ENCODE results near the gene SLITRK3.
"Not testable (repeated sequence)": the region's sequence is repeated elsewhere in the genome, so short reads cannot be mapped to it uniquely, and the experiment has no call there.

SLITRK3 gene

GRCh38 chr3:165159760-165160421, 36.3 kb downstream of the SLITRK3 start:
- TF ChIP-seq CTCF (conservative IDR thresholded peaks at IDR 0.05; ENCODE audit: low read depth, low read length), result no peak
- DNase-seq (ENCODE audit: low read depth), result no peak
- H3K4me3 ChIP-seq (ENCODE audit: low read length), result no peak overlapping the region

GRCh38 chr3:165158011-165158410, 38.2 kb downstream of the SLITRK3 start:
- no peak for TF ChIP-seq CTCF (conservative IDR thresholded peaks at IDR 0.05; ENCODE audit: low read depth, low read length)
- H3K4me3 ChIP-seq (ENCODE audit: low read length), result no peak overlapping the region
- DNase-seq (ENCODE audit: low read depth), result no peak

- TF ChIP-seq CTCF (conservative IDR thresholded peaks at IDR 0.05; ENCODE audit: low read depth, low read length), result no peak
- no peak for DNase-seq (ENCODE audit: low read depth)
- no peak overlapping the region for H3K4me3 ChIP-seq (ENCODE audit: low read length)
Measured at GRCh38 chr3:165156757-165157420, 39.3 kb downstream of the SLITRK3 start.

GRCh38 chr3:165148876-165149441, 47.2 kb downstream of the SLITRK3 start:
- no peak for TF ChIP-seq CTCF (conservative IDR thresholded peaks at IDR 0.05; ENCODE audit: low read depth, low read length)
- DNase-seq (ENCODE audit: low read depth), result no peak

GRCh38 chr3:165144271-165144670, 51.9 kb downstream of the SLITRK3 start:
- no peak for DNase-seq (ENCODE audit: low read depth)
- TF ChIP-seq CTCF (conservative IDR thresholded peaks at IDR 0.05; ENCODE audit: low read depth, low read length), result no peak
- H3K4me3 ChIP-seq (ENCODE audit: low read length), result no peak overlapping the region

More at GRCh38 chr3:165148876-165149441, 47.2 kb downstream of the SLITRK3 start:
- H3K4me3 ChIP-seq (ENCODE audit: low read length), result no peak overlapping the region

GRCh38 chr3:165139918-165140317, 56.3 kb downstream of the SLITRK3 start:
- not testable (repeated sequence) for H3K4me3 ChIP-seq (ENCODE audit: low read length); DNase-seq (ENCODE audit: low read depth)

Measured in retinal pigment epithelial cell (primary cell).